Measurements from ENCODE around the gene CTIF. TPM values are rescaled to one million over a fixed set of nuclear protein-coding genes. Genes with fewer than 3 reads are reported as not detected.

The CTIF gene
- total RNA-seq, 2 experiments from 2014 or later: 0.06 to 0.38 TPM

- Histone ChIP-seq H3K9me3 (ENCODE audit: low read length) (no peaks in the 10 kb centered on the region), H2AFZ (ENCODE audit: low read length) (no peak overlapping the region), H3K27ac (ENCODE audit: low read depth, low read length, poor library complexity, severe bottlenecking) (no peak overlapping the region), H4K20me1 (ENCODE audit: insufficient read depth, low read length) (no peaks in the 10 kb centered on the region), H3K4me3 (ENCODE audit: low read depth, low read length, poor library complexity, severe bottlenecking) (no peak overlapping the region), H3K4me2 (ENCODE audit: low read length) (no peak overlapping the region), H3K36me3 (ENCODE audit: insufficient read depth, low read length) (no peaks in the 10 kb centered on the region), H3K4me1 (ENCODE audit: insufficient read depth, low read length, poor library complexity, severe bottlenecking) (no peaks in the 10 kb centered on the region), H3K79me2 (ENCODE audit: insufficient read depth, low read depth, low read length) (no peaks in the 10 kb centered on the region), H3K9me2 (ENCODE audit: insufficient read depth, low read length) (no peaks in the 10 kb centered on the region)
- no peak for TF ChIP-seq CTCF (conservative IDR thresholded peaks at IDR 0.05; ENCODE audit: low read length)
- TF ChIP-seq EZH2phosphoT487 (IDR thresholded peaks at IDR 0.05; ENCODE audit: borderline replicate concordance, low read depth, low read length): no peak
- no peak for DNase-seq (ENCODE audit: low spot score)
- no TSS peak for BruUV-seq (replicated peaks)
- ChIA-PET POLR2A (no interaction called here), CTCF (ENCODE audit: unreplicated experiment) (no interaction called here)
- intact Hi-C loops (cut with micrococcal nuclease; ENCODE audit: unreplicated experiment): no loop called here
Observed at GRCh38 chr18:48697441-48697840, 158.6 kb downstream of the CTIF start.

DNA sequence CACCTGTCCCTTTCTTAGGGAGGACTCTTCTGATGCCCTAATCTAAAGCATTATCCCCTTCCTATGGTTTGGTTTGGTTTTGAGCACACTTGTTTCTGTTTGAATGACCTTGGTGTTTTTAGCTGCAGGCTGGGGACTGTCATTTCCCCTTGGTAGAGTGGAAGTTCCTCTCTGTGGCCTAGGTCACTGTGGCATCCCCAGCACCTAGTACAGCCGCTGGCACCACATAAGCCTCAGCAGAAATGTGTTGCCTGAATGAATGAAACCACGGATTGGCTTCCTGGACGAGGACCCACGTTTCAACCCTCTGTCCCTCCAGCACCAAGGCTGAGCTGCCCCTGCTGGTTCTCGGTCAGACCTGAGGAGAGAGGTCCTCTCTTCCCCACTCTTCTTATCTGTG, 159.9 kb downstream of the CTIF start:
- intact Hi-C loops (cut with micrococcal nuclease; ENCODE audit: unreplicated experiment): no loop called here
- Histone ChIP-seq H3K4me3 (ENCODE audit: low read depth, low read length, poor library complexity, severe bottlenecking) (no peak overlapping the region), H3K4me1 (ENCODE audit: insufficient read depth, low read length, poor library complexity, severe bottlenecking) (no peaks in the 10 kb centered on the region), H3K9me3 (ENCODE audit: low read length) (no peaks in the 10 kb centered on the region), H3K9me2 (ENCODE audit: insufficient read depth, low read length) (no peaks in the 10 kb centered on the region), H3K36me3 (ENCODE audit: insufficient read depth, low read length) (no peaks in the 10 kb centered on the region), H4K20me1 (ENCODE audit: insufficient read depth, low read length) (no peaks in the 10 kb centered on the region), H3K79me2 (ENCODE audit: insufficient read depth, low read depth, low read length) (no peaks in the 10 kb centered on the region), H2AFZ (ENCODE audit: low read length) (no peak overlapping the region), H3K4me2 (ENCODE audit: low read length) (no peak overlapping the region), H3K27ac (ENCODE audit: low read depth, low read length, poor library complexity, severe bottlenecking) (no peak overlapping the region)
- POLR2A ChIA-PET: interaction anchor here (0.6 kb wide), 2 partner anchors 501 to 752 kb away, joined by 3 to 5 read pairs; no protein-coding TSS in a partner anchor
- TF ChIP-seq EZH2phosphoT487 (IDR thresholded peaks at IDR 0.05; ENCODE audit: borderline replicate concordance, low read depth, low read length): no peak
- no TSS peak for BruUV-seq (replicated peaks)
- DNase-seq (ENCODE audit: low spot score): no peak
- CTCF ChIA-PET (ENCODE audit: unreplicated experiment): no interaction called here

DNA sequence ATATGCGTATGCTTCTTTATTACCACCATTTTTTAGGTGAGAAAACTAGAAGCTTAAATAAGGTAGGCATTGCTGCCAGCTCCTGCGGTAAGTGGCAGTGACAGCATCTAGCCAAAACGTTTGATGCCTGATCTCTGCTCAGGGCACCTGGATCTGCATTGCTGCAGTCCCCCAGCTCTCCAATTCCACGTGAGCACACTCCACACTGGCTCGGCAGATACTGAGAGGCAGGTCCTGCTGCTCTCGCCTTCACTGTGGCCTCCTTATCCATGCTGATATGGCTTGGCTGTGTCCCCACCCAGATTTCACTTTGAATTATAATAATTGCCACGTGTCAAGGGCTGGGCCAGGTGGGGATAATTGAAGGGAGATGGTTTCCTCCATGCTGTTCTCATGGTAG, 160.9 kb downstream of the CTIF start:
- H3K4me3 ChIP-seq (ENCODE audit: low read depth, low read length, poor library complexity, severe bottlenecking): no peak overlapping the region
- TF ChIP-seq EZH2phosphoT487 (IDR thresholded peaks at IDR 0.05; ENCODE audit: borderline replicate concordance, low read depth, low read length): no peak
- no peak overlapping the region for H3K27ac ChIP-seq (ENCODE audit: low read depth, low read length, poor library complexity, severe bottlenecking)
- POLR2A ChIA-PET: no interaction called here
- no TSS peak for BruUV-seq (replicated peaks)
- no peaks in the 10 kb centered on the region for H3K9me3 ChIP-seq (ENCODE audit: low read length)
- H3K9me2 ChIP-seq (ENCODE audit: insufficient read depth, low read length): no peaks in the 10 kb centered on the region
- DNase-seq (ENCODE audit: low spot score): no peak
- no peaks in the 10 kb centered on the region for H3K79me2 ChIP-seq (ENCODE audit: insufficient read depth, low read depth, low read length)
- H3K36me3 ChIP-seq (ENCODE audit: insufficient read depth, low read length): no peaks in the 10 kb centered on the region
- no peaks in the 10 kb centered on the region for H3K4me1 ChIP-seq (ENCODE audit: insufficient read depth, low read length, poor library complexity, severe bottlenecking)
- intact Hi-C loops (cut with micrococcal nuclease; ENCODE audit: unreplicated experiment): no loop called here
- no peaks in the 10 kb centered on the region for H4K20me1 ChIP-seq (ENCODE audit: insufficient read depth, low read length)
- H3K4me2 ChIP-seq (ENCODE audit: low read length): no peak overlapping the region
- CTCF ChIA-PET (ENCODE audit: unreplicated experiment): no interaction called here
- H2AFZ ChIP-seq (ENCODE audit: low read length): no peak overlapping the region

DNA sequence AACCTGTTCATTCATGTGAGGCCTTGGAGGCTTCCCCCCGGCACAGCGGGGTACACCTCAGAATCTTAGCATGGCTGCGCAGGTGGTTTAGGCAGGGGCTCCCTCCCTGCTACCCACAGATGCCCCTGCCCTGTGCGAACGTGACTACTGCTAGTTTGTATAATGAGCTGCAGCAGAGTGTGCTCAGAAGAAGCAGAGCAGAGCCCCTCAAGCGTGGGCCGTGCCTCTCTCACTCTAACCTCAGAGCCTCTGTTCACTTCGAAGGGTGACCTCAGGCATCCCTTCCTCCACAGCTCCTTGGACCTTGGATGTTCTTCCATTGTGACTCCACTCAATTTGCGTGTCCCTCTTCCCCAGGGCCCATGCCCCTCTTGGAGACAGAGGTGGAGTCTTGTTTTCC, 161.6 kb downstream of the CTIF start:
- TF ChIP-seq EZH2phosphoT487 (IDR thresholded peaks at IDR 0.05; ENCODE audit: borderline replicate concordance, low read depth, low read length): no peak
- no peak for TF ChIP-seq CTCF (conservative IDR thresholded peaks at IDR 0.05; ENCODE audit: low read length)
- BruUV-seq (replicated peaks): no TSS peak

More for the DNA sequence above, 161.6 kb downstream of the CTIF start:
- no peaks in the 10 kb centered on the region for H3K79me2 ChIP-seq (ENCODE audit: insufficient read depth, low read depth, low read length)
- no peak overlapping the region for H3K4me2 ChIP-seq (ENCODE audit: low read length)
- ChIA-PET POLR2A (no interaction called here), CTCF (ENCODE audit: unreplicated experiment) (no interaction called here)
- H3K4me1 ChIP-seq (ENCODE audit: insufficient read depth, low read length, poor library complexity, severe bottlenecking): no peaks in the 10 kb centered on the region
- H3K36me3 ChIP-seq (ENCODE audit: insufficient read depth, low read length): no peaks in the 10 kb centered on the region
- no peaks in the 10 kb centered on the region for H3K9me3 ChIP-seq (ENCODE audit: low read length)
- no peak for DNase-seq (ENCODE audit: low spot score)
- H3K27ac ChIP-seq (ENCODE audit: low read depth, low read length, poor library complexity, severe bottlenecking): no peak overlapping the region
- no peaks in the 10 kb centered on the region for H3K9me2 ChIP-seq (ENCODE audit: insufficient read depth, low read length)
- no peak overlapping the region for H3K4me3 ChIP-seq (ENCODE audit: low read depth, low read length, poor library complexity, severe bottlenecking)
- H2AFZ ChIP-seq (ENCODE audit: low read length): no peak overlapping the region
- intact Hi-C loops (cut with micrococcal nuclease; ENCODE audit: unreplicated experiment): no loop called here
- no peaks in the 10 kb centered on the region for H4K20me1 ChIP-seq (ENCODE audit: insufficient read depth, low read length)

All from OCI-LY7 (cell line).